Mesenchymal stem cell (in vitro differentiated cells and primary cell): ENCODE measurements around the gene RNF215.

Source experiments
- DNase-seq: peaks from one replicate; pipeline ENCODE4 v3.0.0-alpha.2; 2013
- H2AFZ ChIP-seq: one replicate; pipeline ENCODE4 v1.6.1; 2013; ENCODE audit warnings: low read depth, mild to moderate bottlenecking, control low read depth, inconsistent platforms, low read length, moderate library complexity
- H2AK5ac ChIP-seq: 2 replicates; pipeline ENCODE4 v1.6.1; 2013; ENCODE audit warnings: low read length, moderate library complexity, mild to moderate bottlenecking, inconsistent platforms; ENCODE audit not compliant: severe bottlenecking
- H2BK120ac ChIP-seq: one replicate; pipeline ENCODE4 v1.6.1; 2013; ENCODE audit warnings: low read depth, mild to moderate bottlenecking, inconsistent platforms, low read length, moderate library complexity
- H2BK12ac ChIP-seq, 2 experiments: one replicate each; pipeline ENCODE4 v1.6.1; 2013; ENCODE audit warnings: inconsistent platforms in 2 of 2, low read length in 2 of 2, mild to moderate bottlenecking in 2 of 2, moderate library complexity in 2 of 2, control low read depth in 1 of 2
- H2BK15ac ChIP-seq: one replicate; pipeline ENCODE4 v1.6.1; 2013; ENCODE audit warnings: mild to moderate bottlenecking, low read depth, inconsistent platforms; ENCODE audit not compliant: poor library complexity, severe bottlenecking
- H2BK5ac ChIP-seq: 2 replicates; pipeline ENCODE4 v1.6.1; 2013; ENCODE audit warnings: low read depth, mild to moderate bottlenecking, low read length, control low read depth, inconsistent platforms; ENCODE audit not compliant: poor library complexity, severe bottlenecking
- H3K14ac ChIP-seq, 2 experiments: one replicate each; pipeline ENCODE4 v1.6.1; 2013; ENCODE audit warnings: inconsistent platforms in 2 of 2, low read length in 2 of 2, control low read depth in 1 of 2, mild to moderate bottlenecking in 1 of 2, moderate library complexity in 1 of 2
- H3K18ac ChIP-seq, 2 experiments: one replicate each; pipeline ENCODE4 v1.6.1; 2013; ENCODE audit warnings: inconsistent platforms in 2 of 2, low read length in 2 of 2, control low read depth in 1 of 2, low read depth in 1 of 2, mild to moderate bottlenecking in 1 of 2
- H3K23ac ChIP-seq, 2 experiments: one replicate each; pipeline ENCODE4 v1.6.1; 2013; ENCODE audit warnings: inconsistent platforms in 2 of 2, low read length in 2 of 2, mild to moderate bottlenecking in 2 of 2, moderate library complexity in 2 of 2, control low read depth in 1 of 2
- H3K27ac ChIP-seq: 2 replicates; pipeline ENCODE4 v1.5.1; 2013; ENCODE audit warnings: mild to moderate bottlenecking, moderate library complexity, low read length, control low read depth, inconsistent platforms; ENCODE audit not compliant: poor library complexity, severe bottlenecking
- H3K27me3 ChIP-seq, 2 experiments: 2 replicates each; pipeline versions ENCODE4 v1.6.1 to v1.7.0; 2013; ENCODE audit warnings: low read length in 2 of 2, mild to moderate bottlenecking in 2 of 2, moderate library complexity in 2 of 2, control low read depth in 1 of 2, inconsistent platforms in 1 of 2; ENCODE audit not compliant: control insufficient read depth in 1 of 2, insufficient read depth in 1 of 2
- H3K36me3 ChIP-seq, 2 experiments: 2 replicates each; pipeline versions ENCODE4 v1.6.1 to v1.7.0; 2013; ENCODE audit warnings: low read length in 2 of 2, control low read depth in 1 of 2, inconsistent platforms in 1 of 2, low read depth in 1 of 2, mild to moderate bottlenecking in 1 of 2; ENCODE audit not compliant: insufficient read depth in 2 of 2, control insufficient read depth in 1 of 2
- H3K4ac ChIP-seq, 2 experiments: one replicate each; pipeline ENCODE4 v1.6.1; 2013; ENCODE audit warnings: inconsistent platforms in 2 of 2, low read length in 2 of 2, mild to moderate bottlenecking in 2 of 2, moderate library complexity in 2 of 2, control low read depth in 1 of 2, low read depth in 1 of 2
- H3K4me1 ChIP-seq: 2 replicates; pipeline ENCODE4 v1.6.1; 2013; ENCODE audit warnings: low read depth, low read length, control low read depth; ENCODE audit not compliant: control insufficient read depth, insufficient read depth
- H3K4me2 ChIP-seq: 2 replicates; pipeline ENCODE4 v1.6.1; 2013; ENCODE audit warnings: low read length, mild to moderate bottlenecking, inconsistent platforms; ENCODE audit not compliant: poor library complexity, severe bottlenecking
- H3K4me3 ChIP-seq, 2 experiments: 2 replicates each; pipeline versions ENCODE4 v1.5.1 to v1.7.0; 2013; ENCODE audit warnings: low read length in 2 of 2, mild to moderate bottlenecking in 2 of 2, control low read depth in 1 of 2, low read depth in 1 of 2; ENCODE audit not compliant: insufficient read depth in 1 of 2
- H3K79me1 ChIP-seq: replicated peaks from 2 replicates; pipeline ENCODE4 v1.6.1; 2013; ENCODE audit warnings: mild to moderate bottlenecking, control low read depth, low read length, inconsistent platforms; ENCODE audit not compliant: poor library complexity, severe bottlenecking
- H3K9ac ChIP-seq: 2 replicates; pipeline ENCODE4 v1.7.0; 2013; ENCODE audit warnings: mild to moderate bottlenecking, low read length, moderate library complexity
- H3K9me3 ChIP-seq: 2 replicates; pipeline ENCODE4 v1.7.0; 2013; ENCODE audit warnings: mild to moderate bottlenecking, low read length; ENCODE audit not compliant: control insufficient read depth
- H4K8ac ChIP-seq: one replicate; pipeline ENCODE4 v1.6.1; 2013; ENCODE audit warnings: inconsistent platforms, mild to moderate bottlenecking, low read length, moderate library complexity
- H4K91ac ChIP-seq: one replicate; pipeline ENCODE4 v1.6.1; 2013; ENCODE audit warnings: mild to moderate bottlenecking, low read length, inconsistent platforms
- WGBS: methylation state at CpG from one replicate; pipeline ENCODE4 v1.1.7; 2013; ENCODE audit warnings: mixed read lengths; 5-methylcytosine and 5-hydroxymethylcytosine counted together

RNF215 gene

GRCh38 chr22:30361916-30362650 is 25.1 kb downstream of the RNF215 start:
- H2BK5ac ChIP-seq = no peak overlapping the region
- no peaks in the 10 kb centered on the region for H3K27me3 ChIP-seq
- H2BK15ac ChIP-seq = no peak overlapping the region
- H3K14ac ChIP-seq = no peak overlapping the region
- H3K4ac ChIP-seq = no peak overlapping the region
- no peak for DNase-seq
- H3K23ac ChIP-seq = no peak overlapping the region
- H3K36me3 ChIP-seq = peaks cover 0 to 13% of the 10 kb centered on the region in 2 experiments
- no peak overlapping the region for H3K4me2 ChIP-seq
- no peak overlapping the region for H4K8ac ChIP-seq
- H2BK120ac ChIP-seq = no peak overlapping the region
- peaks cover 13% of the 10 kb centered on the region for H3K4me1 ChIP-seq
- H3K9me3 ChIP-seq = no peaks in the 10 kb centered on the region
- H3K18ac ChIP-seq = no peak overlapping the region
- no peak overlapping the region for H2AFZ ChIP-seq
- no peak overlapping the region for H3K27ac ChIP-seq
- no peak overlapping the region for H2AK5ac ChIP-seq
- 81% methylated on average over 9 of the region's 10 CpGs for WGBS
- H4K91ac ChIP-seq = no peak overlapping the region
- no peak overlapping the region for H3K4me3 ChIP-seq
- no peak overlapping the region for H2BK12ac ChIP-seq
- no peak overlapping the region for H3K9ac ChIP-seq
- H3K79me1 ChIP-seq = peaks cover 9% of the 10 kb centered on the region

GRCh38 chr22:30358541-30358940 is 28.7 kb downstream of the RNF215 start:
- no peaks in the 10 kb centered on the region for H3K27me3 ChIP-seq
- H2BK120ac ChIP-seq = no peak overlapping the region
- no peak overlapping the region for H4K91ac ChIP-seq
- H3K18ac ChIP-seq = no peak overlapping the region
- H3K4me3 ChIP-seq = no peak overlapping the region
- DNase-seq = no peak
- H3K4ac ChIP-seq = no peak overlapping the region
- H3K79me1 ChIP-seq = peaks cover 11% of the 10 kb centered on the region
- H3K4me2 ChIP-seq = no peak overlapping the region
- peaks cover 8 to 12% of the 10 kb centered on the region in 2 experiments for H3K36me3 ChIP-seq
- 95% methylated on average over 6 of the region's 6 CpGs for WGBS
- H2BK12ac ChIP-seq = no peak overlapping the region
- no peak overlapping the region for H2AFZ ChIP-seq
- H3K14ac ChIP-seq = no peak overlapping the region
- H2BK15ac ChIP-seq = no peak overlapping the region
- no peak overlapping the region for H4K8ac ChIP-seq
- H2AK5ac ChIP-seq = no peak overlapping the region
- no peak overlapping the region for H3K23ac ChIP-seq
- H3K9ac ChIP-seq = no peak overlapping the region
- H3K27ac ChIP-seq = no peak overlapping the region
- H3K9me3 ChIP-seq = no peaks in the 10 kb centered on the region
- peaks cover 19% of the 10 kb centered on the region for H3K4me1 ChIP-seq
- H2BK5ac ChIP-seq = no peak overlapping the region

- no peak for DNase-seq
- H3K36me3 ChIP-seq = peaks cover 13% of the 10 kb centered on the region in 2 experiments
- H3K4me3 ChIP-seq = peak overlapping the region in 1 of 2 experiments; percentile 96
- WGBS = 59% methylated on average over 11 of the region's 22 CpGs
- H2BK12ac ChIP-seq = no peak overlapping the region
- H4K8ac ChIP-seq = no peak overlapping the region
- no peak overlapping the region for H3K4ac ChIP-seq
- H3K23ac ChIP-seq = no peak overlapping the region
- H3K27me3 ChIP-seq = no peaks in the 10 kb centered on the region
- no peak overlapping the region for H3K18ac ChIP-seq
- no peak overlapping the region for H2BK5ac ChIP-seq
- no peak overlapping the region for H2AK5ac ChIP-seq
- no peak overlapping the region for H2BK120ac ChIP-seq
- peak overlapping the region; percentile 6 for H2BK15ac ChIP-seq
- no peak overlapping the region for H4K91ac ChIP-seq
- peak overlapping the region; percentile 97 for H3K9ac ChIP-seq
- no peak overlapping the region for H3K27ac ChIP-seq
- H3K79me1 ChIP-seq = peaks cover 15% of the 10 kb centered on the region
- no peaks in the 10 kb centered on the region for H3K9me3 ChIP-seq
- peaks cover 14% of the 10 kb centered on the region for H3K4me1 ChIP-seq
- H3K4me2 ChIP-seq = peak overlapping the region; percentile 69
- H3K14ac ChIP-seq = no peak overlapping the region
- H2AFZ ChIP-seq = no peak overlapping the region
Observed at GRCh38 chr22:30357650-30358215, 29.5 kb downstream of the RNF215 start.

GRCh38 chr22:30357236-30357570 is 30.0 kb downstream of the RNF215 start:
- H4K91ac ChIP-seq = no peak overlapping the region
- no peak overlapping the region for H3K23ac ChIP-seq
- peak overlapping the region; percentile 97 for H3K9ac ChIP-seq
- H2BK12ac ChIP-seq = no peak overlapping the region
- H2BK15ac ChIP-seq = no peak overlapping the region
- no peak overlapping the region for H4K8ac ChIP-seq
- peak overlapping the region; percentile 96 to 98 for H3K4me3 ChIP-seq
- peak overlapping the region; percentile 69 for H3K4me2 ChIP-seq
- H3K4ac ChIP-seq = no peak overlapping the region
- no peak overlapping the region for H2BK5ac ChIP-seq
- peaks cover 18% of the 10 kb centered on the region in 2 experiments for H3K36me3 ChIP-seq
- peaks cover 10% of the 10 kb centered on the region for H3K4me1 ChIP-seq
- peaks cover 18% of the 10 kb centered on the region for H3K79me1 ChIP-seq
- DNase-seq = no peak
- H2AFZ ChIP-seq = peak overlapping the region; percentile 94
- no peak overlapping the region for H2AK5ac ChIP-seq
- 2% methylated on average over 9 of the region's 9 CpGs for WGBS
- no peak overlapping the region for H3K27ac ChIP-seq
- H3K18ac ChIP-seq = no peak overlapping the region
- no peak overlapping the region for H2BK120ac ChIP-seq
- H3K14ac ChIP-seq = no peak overlapping the region
- H3K9me3 ChIP-seq = no peaks in the 10 kb centered on the region
- H3K27me3 ChIP-seq = no peaks in the 10 kb centered on the region
